HPDE6-E6E7 (cell line): ENCODE measurements around the gene IL1RL2.

ENCODE experiments used
- DNase-seq: peaks from one replicate; pipeline ENCODE4 v3.0.0; 2011; ENCODE audit warnings: missing footprints; ENCODE audit errors: extremely low spot score

Gene IL1RL2

GRCh38 chr2:102266204-102266603 is 79.4 kb downstream of the IL1RL2 start:
- DNase-seq = no peak

- no peak for DNase-seq
Observed at GRCh38 chr2:102267774-102268173, 81.0 kb downstream of the IL1RL2 start.

GRCh38 chr2:102268510-102269199 is 81.8 kb downstream of the IL1RL2 start:
- DNase-seq = no peak

- DNase-seq = no peak
Observed at GRCh38 chr2:102269200-102269524, 82.3 kb downstream of the IL1RL2 start.

- DNase-seq = no peak
Observed at GRCh38 chr2:102271844-102272243, 85.0 kb downstream of the IL1RL2 start.

GRCh38 chr2:102273619-102274211 is 86.9 kb downstream of the IL1RL2 start:
- no peak for DNase-seq

GRCh38 chr2:102276549-102277201 is 89.9 kb downstream of the IL1RL2 start:
- no peak for DNase-seq

- no peak for DNase-seq
Observed at GRCh38 chr2:102277202-102277700, 90.4 kb downstream of the IL1RL2 start.

GRCh38 chr2:102278720-102279390 is 92.0 kb downstream of the IL1RL2 start:
- no peak for DNase-seq

GRCh38 chr2:102279391-102279735 is 92.5 kb downstream of the IL1RL2 start:
- DNase-seq = no peak

- no peak for DNase-seq
Observed at GRCh38 chr2:102282678-102283091, 95.9 kb downstream of the IL1RL2 start.

GRCh38 chr2:102283996-102284395 is 97.2 kb downstream of the IL1RL2 start:
- DNase-seq = no peak

GRCh38 chr2:102284611-102285010 is 97.8 kb downstream of the IL1RL2 start:
- DNase-seq = no peak

GRCh38 chr2:102285368-102285767 is 98.5 kb downstream of the IL1RL2 start:
- DNase-seq = no peak

- no peak for DNase-seq
Observed at GRCh38 chr2:102286041-102286440, 99.2 kb downstream of the IL1RL2 start.

- no peak for DNase-seq
Observed at GRCh38 chr2:102289129-102289528, 102.3 kb downstream of the IL1RL2 start.
